H1 (cell line): ENCODE results near the gene SFMBT2. TPM values are rescaled to one million over a fixed set of nuclear protein-coding genes. Genes with fewer than 3 reads are reported as not detected.

ENCODE experiments used
- CTCF ChIP-seq, 3 experiments: IDR thresholded peaks; 1 replicate in 2 of 3; 2 replicates in 1 of 3; pipeline versions ENCODE4 v1.5.1 to v1.6.1; 2011; ENCODE audit warnings: low read length in 3 of 3, mild to moderate bottlenecking in 3 of 3, inconsistent platforms in 2 of 3, low read depth in 1 of 3, moderate library complexity in 1 of 3; ENCODE audit not compliant: insufficient read depth in 1 of 3; ENCODE audit errors: control extremely low read depth in 1 of 3
- polyA plus RNA-seq, 7 experiments: library from polyadenylated mRNA; depleted of rRNA in 3 of 7; stranded (reverse) in 5 of 7; unstranded in 2 of 7; fragments of >200 nt in 5 of 7; fragments of 200-250 nt in 2 of 7; gene quantifications; 1 replicate in 5 of 7; 2 replicates in 1 of 7; 4 replicates in 1 of 7; pipeline versions ENCODE4 v1.2.1 to v1.2.3, GENCODE V29; 2011 to 2013; ENCODE audit warnings: missing spikeins in 2 of 7, mixed read lengths in 2 of 7
- total RNA-seq: library from RNA; stranded (reverse); fragmentation: NEBNext Ultra II Directional; extraction: Animal tissue kit (Norgen Biotek cat#: 25700); gene quantifications from 2 replicates; pipeline ENCODE4 v1.2.1, GENCODE V29; 2021

Gene SFMBT2
- total and polyA plus RNA-seq, 2 of the 8 experiments (the other 6 are each of a cell fraction or from before 2014, with no cell fraction given): 2.9 to 11.0 TPM

- no peak for TF ChIP-seq CTCF (IDR thresholded peaks at IDR 0.05; ENCODE audit: control extremely low read depth in 1 of 3, insufficient read depth in 1 of 3, low read depth in 1 of 3, low read length in 3 of 3)
Measured at GRCh38 chr10:7152982-7153381, 257.9 kb downstream of the SFMBT2 start (continued).
